ENCODE measurements around the gene KLF16.

GRCh38 chr19:1872807-1873523 lies 9.6 kb upstream of the KLF16 start:
- TF ChIP-seq CTCF (conservative IDR thresholded peaks at IDR 0.05; ENCODE audit: low read depth in 2 of 2) (no peak), EZH2 (IDR thresholded peaks at IDR 0.05; ENCODE audit: low read depth, unreplicated experiment) (no peak), REST (IDR thresholded peaks at IDR 0.05; ENCODE audit: unreplicated experiment) (no peak), EZH2phosphoT487 (IDR thresholded peaks at IDR 0.05; ENCODE audit: unreplicated experiment) (no peak), POLR2AphosphoS5 (IDR thresholded peaks at IDR 0.05; ENCODE audit: low read depth) (no peak), ZNF462 (CRISPR knock-in tag; IDR thresholded peaks at IDR 0.05) (no peak), ZNF331 (CRISPR knock-in tag; IDR thresholded peaks at IDR 0.05; ENCODE audit: low read depth) (no peak)

Measured in GM23338 (cell line).